ENCODE data around the gene LAMTOR4.
"Not testable (repeated sequence)": the region's sequence is repeated elsewhere in the genome, so short reads cannot be mapped to it uniquely, and the experiment has no call there.

Gene LAMTOR4

DNA sequence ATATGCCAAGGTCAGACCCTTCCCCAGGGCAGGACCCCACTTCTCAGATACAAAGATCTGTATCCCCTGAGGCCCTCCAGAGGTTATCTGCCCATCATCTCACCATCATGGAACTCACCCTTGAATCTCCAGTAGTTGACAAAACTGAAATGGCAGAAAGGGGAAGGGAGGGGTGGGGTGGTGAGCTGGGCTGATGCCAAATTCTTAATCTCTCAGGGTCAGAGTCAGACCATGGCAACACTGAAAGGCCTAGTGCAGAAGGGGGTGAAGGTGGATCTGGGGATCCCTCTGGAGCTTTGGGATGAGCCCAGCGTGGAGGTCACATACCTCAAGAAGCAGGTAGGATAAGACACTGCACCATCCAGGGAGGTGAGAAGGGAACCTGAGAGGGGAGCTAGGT lies 26.1 kb upstream of the LAMTOR4 start:
- no peak for DNase-seq (ENCODE audit: low read depth, low spot score)

DNA sequence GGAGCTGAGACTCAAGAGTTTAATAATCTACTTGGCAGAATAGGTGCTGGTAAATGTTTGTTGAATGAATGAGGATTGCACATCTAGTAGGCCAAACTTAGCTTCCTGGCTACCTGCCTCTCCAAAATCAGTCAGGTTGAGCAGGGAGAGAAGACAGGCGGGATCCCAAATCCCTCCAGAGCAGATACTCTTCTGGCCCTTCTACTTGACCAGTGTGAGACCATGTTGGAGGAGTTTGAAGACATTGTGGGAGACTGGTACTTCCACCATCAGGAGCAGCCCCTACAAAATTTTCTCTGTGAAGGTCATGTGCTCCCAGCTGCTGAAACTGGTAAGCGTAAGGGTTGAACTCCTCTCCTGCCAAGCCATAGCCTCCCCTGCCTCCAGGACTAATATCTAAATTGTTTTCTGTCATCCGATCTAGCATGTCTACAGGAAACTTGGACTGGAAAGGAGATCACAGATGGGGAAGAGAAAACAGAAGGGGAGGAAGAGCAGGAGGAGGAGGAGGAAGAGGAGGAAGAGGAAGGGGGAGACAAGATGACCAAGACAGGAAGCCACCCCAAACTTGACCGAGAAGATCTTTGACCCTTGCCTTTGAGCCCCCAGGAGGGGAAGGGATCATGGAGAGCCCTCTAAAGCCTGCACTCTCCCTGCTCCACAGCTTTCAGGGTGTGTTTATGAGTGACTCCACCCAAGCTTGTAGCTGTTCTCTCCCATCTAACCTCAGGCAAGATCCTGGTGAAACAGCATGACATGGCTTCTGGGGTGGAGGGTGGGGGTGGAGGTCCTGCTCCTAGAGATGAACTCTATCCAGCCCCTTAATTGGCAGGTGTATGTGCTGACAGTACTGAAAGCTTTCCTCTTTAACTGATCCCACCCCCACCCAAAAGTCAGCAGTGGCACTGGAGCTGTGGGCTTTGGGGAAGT lies 24.2 kb upstream of the LAMTOR4 start:
- no peak for DNase-seq (ENCODE audit: low read depth, low spot score)

- no peak for DNase-seq (ENCODE audit: low read depth, low spot score)
These were observed 22.3 kb upstream of the LAMTOR4 start for GRCh38 chr7:100126239-100126930.

DNA sequence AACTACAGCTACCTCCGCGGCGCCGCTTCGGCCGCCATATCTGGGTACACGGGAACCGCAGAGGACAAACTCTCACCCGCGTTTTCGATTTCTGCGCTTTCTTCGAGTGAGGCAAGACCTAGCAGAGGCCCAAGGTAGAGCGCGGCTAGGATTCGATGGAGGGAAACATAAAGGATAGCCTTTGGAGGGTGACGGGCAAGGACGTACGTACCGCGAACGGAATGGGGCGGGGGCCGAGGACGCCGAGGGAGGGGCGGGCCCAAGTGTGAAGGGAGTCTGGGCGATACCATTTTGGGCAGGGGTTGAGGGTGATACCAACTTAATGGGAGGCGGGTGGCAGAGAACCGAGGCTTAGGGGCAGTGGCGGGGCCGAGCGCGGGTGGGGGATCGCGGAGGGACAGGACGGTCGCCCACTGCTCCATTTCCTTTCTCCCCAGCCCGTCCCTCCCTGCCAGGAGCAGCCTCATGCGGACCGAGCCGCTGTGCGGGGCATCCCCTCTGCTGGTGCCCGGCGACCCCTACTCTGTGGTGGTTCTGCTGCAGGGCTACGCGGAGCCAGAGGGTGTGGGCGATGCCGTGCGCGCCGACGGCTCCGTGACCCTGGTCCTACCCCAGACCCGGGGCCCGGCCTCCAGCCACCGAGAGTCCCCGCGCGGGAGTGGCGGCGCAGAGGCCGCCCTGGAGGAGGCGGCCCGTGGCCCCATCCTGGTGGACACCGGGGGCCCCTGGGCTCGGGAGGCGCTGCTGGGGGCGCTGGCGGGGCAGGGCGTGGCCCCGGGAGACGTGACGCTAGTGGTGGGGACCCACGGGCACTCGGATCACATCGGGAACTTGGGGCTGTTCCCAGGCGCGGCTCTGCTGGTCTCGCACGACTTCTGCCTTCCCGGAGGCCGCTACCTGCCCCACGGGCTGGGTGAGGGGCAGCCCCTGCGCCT lies 21.5 kb upstream of the LAMTOR4 start, which contains the start of gene MBLAC1:
Gene MBLAC1, plus strand, starts transcription at position 37 of the 935 bp plus-strand sequence. Its CDS starts 429 bp downstream, at position 466.
- peak; percentile 75 for DNase-seq (ENCODE audit: low read depth, low spot score)

- DNase-seq (ENCODE audit: low read depth, low spot score): no peak
These were observed 20.7 kb upstream of the LAMTOR4 start for GRCh38 chr7:100127866-100128636.

- no peak for DNase-seq (ENCODE audit: low read depth, low spot score)
These were observed 20.1 kb upstream of the LAMTOR4 start for GRCh38 chr7:100128637-100128963.

DNA sequence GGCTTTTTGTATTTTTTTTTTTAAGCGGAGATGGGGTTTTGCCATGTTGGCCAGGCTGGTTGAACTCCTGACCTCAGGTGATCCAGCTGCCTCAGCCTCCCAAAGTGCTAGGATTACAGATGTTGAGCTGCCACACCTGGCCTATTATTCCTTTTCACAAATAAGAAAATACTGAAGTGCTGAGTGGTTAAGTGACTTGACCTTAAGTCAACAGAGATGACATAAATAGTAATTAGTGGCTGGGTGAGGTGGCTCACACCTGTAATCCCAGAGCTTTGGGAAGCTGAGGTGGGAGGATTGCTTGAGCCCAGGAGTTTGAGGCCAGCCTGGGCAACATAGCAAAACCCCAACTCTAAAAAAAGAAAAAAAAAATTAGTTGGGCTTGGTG lies 18.5 kb upstream of the LAMTOR4 start:
- DNase-seq (ENCODE audit: low read depth, low spot score): not testable (repeated sequence)

GRCh38 chr7:100130608-100131453 lies 17.9 kb upstream of the LAMTOR4 start:
- no peak for DNase-seq (ENCODE audit: low read depth, low spot score)

DNA sequence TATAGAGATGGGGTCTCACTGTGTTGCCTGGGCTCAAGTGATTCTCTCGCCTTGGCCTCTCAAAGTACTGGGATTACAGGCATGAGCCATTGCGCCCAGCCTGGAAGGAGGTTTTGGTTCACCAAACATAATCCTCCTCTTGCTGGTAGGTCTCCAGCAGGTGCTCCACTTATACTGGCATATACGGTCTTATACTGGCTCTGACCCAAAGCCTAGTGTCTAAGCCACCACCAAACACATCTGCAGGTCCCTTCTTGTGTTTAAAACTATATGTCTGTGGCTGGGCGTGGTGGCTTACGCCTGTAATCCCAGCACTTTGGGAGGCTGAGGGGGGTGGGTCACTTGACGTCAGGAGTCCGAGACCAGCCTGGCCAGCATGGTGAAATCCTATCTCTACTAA lies 16.6 kb upstream of the LAMTOR4 start:
- no peak for DNase-seq (ENCODE audit: low read depth, low spot score)

GRCh38 chr7:100132697-100133151 lies 16.0 kb upstream of the LAMTOR4 start:
- DNase-seq (ENCODE audit: low read depth, low spot score): no peak

GRCh38 chr7:100137851-100138760 lies 10.6 kb upstream of the LAMTOR4 start:
- no peak for DNase-seq (ENCODE audit: low read depth, low spot score)

- no peak for DNase-seq (ENCODE audit: low read depth, low spot score)
These were observed 7.2 kb upstream of the LAMTOR4 start for GRCh38 chr7:100141555-100141949.

DNA sequence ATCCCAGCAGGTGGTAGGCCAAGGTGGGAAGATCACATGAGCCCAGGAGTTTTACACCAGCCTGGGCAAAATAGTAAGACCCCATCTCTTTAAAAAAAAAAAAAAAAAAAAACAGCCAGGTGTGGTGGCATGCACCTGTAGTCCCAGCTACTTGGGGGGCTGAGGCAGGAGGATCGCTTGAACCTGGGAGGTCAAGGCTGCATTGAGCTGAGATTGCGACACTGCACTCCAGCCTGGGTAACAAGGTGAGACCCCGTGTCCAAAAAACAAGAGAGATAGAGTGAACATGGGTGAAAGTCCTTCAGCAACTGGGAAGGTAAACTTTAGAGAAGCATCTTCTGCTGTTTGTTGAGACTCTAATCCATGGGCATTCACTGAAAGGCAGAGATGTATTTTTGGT lies 6.3 kb upstream of the LAMTOR4 start:
- DNase-seq (ENCODE audit: low read depth, low spot score): no peak

GRCh38 chr7:100146350-100146749 lies 2.4 kb upstream of the LAMTOR4 start:
- DNase-seq (ENCODE audit: low read depth, low spot score): not testable (repeated sequence)

DNA sequence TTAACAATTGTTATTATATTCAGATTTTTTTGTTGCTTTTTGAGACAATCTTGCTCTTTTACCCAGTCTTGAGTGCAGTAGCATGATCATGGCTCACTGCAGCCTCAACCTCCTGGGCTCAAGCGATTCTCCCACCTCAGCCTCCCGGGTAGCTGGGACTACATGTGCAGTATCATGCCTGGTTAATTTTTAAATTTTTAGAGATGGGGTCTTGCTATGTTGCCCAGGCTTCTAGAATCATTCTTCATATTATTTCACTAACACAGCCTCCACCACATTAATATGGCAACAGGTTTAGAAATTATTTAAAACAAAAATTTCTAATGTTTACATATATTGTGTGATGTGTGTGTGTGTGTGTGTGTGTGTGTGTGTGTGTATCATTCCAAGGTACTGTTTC lies 1.4 kb upstream of the LAMTOR4 start:
- DNase-seq (ENCODE audit: low read depth, low spot score): no peak

DNA sequence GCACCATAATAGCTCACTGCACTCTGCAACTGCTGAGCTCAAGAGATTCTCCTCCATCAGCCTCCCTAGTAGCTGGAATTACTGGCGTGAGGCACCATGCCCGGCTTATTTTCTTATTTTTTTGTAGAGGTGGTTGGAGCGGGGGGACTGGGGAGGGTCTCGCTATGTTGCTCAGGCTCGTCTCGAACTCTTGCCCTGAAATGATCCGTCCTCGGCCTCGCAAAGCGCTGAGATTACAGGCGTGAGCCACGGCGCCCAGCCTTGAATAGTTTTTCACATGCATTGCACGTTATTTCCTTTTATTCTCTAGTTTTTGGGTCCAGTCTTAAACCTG lies 526 bp upstream of the LAMTOR4 start:
- no peak for DNase-seq (ENCODE audit: low read depth, low spot score)

DNA sequence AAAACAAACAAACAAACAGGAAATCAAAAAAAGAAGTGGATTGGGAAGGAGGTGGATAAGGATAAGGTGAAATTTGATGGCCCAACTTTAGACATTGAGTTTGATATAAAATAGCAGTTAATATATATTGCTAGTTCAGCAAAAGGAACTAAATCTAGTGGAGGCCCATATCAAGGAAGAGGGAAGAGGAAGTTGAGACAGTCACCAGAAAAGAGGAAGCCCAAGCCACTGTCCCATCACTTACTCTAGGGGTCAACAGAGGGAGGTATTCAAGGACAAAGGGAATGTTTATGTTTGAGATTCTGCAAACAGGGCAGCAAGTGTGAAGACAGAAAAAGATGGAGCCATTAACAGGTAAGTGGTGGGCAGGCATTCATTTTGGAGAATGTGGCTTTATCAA lies 3.7 kb downstream of the LAMTOR4 start:
- no peak for DNase-seq (ENCODE audit: low read depth, low spot score)

DNA sequence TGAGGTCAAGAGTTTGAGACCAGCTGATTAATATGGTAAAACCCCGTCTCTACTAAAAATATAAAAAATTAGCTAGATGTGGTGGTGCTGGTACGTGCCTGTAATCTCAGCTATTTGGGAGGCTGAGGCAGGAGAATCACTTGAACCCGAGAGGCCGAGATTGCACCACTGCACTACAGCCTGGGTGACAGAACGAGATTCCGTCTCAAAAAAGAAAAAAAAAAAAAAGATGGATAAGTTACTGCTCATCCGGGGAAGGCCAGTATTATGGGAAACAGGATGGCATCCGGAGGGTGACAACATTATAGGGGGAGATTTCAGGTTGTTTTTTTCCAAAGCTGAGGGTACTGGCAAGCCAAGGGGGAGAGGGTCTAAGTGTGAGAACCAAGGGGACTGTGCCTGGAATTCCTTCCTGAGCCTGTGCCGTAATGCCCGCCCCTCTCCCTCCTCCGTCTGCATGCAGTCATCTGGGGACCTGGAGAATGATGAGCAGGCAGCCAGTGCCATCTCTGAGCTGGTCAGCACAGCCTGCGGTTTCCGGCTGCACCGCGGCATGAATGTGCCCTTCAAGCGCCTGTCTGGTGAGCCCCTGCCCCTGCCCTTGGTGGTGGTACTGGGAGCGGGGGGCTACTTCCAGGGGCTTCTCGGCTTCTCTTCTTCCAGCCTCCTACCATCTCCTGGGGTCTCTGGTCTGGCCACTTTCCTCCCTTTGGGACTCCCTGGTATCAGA lies 4.4 kb downstream of the LAMTOR4 start:
- DNase-seq (ENCODE audit: low read depth, low spot score): no peak
